ENCODE data around the gene SH3TC1. TPM values are rescaled to one million over a fixed set of nuclear protein-coding genes. Genes with fewer than 3 reads are reported as not detected.

SH3TC1 gene
- total RNA-seq, 4 donors from 2014 or later, result 10.1 to 15.9 (median 11.1) TPM

DNA sequence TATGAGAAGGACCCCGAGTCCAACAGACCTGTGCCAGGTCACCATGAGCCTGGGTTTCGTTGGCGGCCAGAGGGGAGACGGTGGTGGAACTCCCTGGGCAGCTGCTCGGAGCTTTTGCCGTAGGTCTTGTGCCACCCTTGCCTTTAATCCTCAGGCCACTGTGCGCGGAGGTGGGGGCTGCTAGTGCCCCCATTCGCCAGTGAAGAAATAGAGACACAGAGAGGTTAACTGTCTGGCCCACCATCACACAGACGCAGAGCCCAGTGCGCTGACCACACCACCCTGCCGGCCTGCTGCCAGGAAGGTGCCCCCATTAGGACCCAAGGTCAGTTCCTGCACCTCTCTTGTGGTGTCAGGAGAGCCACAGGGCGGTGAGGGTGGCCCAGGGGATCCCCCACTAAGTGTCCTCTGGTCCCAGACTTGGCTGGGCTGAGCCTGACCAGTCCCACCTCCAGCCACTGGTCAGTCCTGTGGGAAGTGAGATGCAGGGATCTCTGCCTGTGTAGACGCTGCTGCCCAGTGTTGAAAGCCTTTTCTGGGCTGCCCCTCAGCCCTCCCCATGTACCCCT is 42.2 kb downstream of the SH3TC1 start:
- whole genome bisulfite sequencing, 2 donors, result 90 to 96% methylated on average over 10 to 14 of the region's 14 CpGs
- no peak for DNase-seq (ENCODE audit: low spot score in 2 of 2)
- intact Hi-C loops (cut with DNase I; ENCODE audit: low total_unique reads), result loop anchor here (10.0 kb wide), 1 partner anchor 164 kb away; no protein-coding TSS in a partner anchor
- H3K4me3 ChIP-seq (ENCODE audit: low read depth, poor library complexity, severe bottlenecking), result no peak overlapping the region
- no peak for TF ChIP-seq CTCF (IDR thresholded peaks at IDR 0.05)
- no peak for TF ChIP-seq POLR2A (IDR thresholded peaks at IDR 0.05)

DNA sequence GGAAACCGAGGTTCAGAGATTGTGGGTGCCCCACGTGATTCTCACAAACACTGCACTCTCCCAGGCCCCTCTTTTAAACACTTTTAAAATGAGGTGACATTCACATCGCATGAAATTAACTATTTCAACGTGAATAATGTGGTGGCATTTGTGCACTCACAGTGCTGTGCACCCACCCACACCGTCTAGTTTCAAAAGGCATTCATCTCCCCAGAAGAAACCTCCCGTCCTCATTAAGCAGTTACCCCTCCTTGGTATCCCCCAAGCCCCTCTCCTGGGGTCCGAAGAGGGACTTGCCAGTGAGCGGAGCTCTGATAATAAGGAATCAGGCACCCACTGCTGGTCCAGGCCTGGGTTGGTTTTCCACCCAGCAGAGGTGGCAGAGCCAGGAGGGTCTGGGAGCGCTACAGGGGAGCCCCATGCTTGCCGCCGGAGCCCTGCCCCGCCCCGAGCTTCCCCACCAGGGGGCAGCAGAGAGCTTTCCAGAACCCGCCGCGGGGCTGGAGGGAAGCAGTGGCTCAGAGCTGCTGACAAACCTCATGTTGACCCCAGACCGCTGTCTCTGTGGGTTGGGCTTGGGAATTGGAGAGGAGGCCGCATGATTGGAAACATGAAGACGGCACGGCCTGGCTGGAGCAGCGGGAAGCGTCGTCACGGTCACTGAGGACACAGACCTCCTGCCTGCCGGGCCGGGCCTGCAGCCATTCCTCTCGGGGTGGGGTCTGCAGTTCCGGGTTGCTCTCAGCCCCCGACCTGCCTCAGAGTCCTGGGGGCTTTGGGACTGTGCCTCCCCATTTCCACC is 43.0 kb downstream of the SH3TC1 start:
- intact Hi-C loops (cut with DNase I; ENCODE audit: low total_unique reads), result loop anchor here (10.0 kb wide), 1 partner anchor 163 kb away; no protein-coding TSS in a partner anchor
- peak; percentile 87 to 97 for DNase-seq (ENCODE audit: low spot score in 2 of 2)
- peak in 1 of 3 donors; percentile 83 for TF ChIP-seq CTCF (IDR thresholded peaks at IDR 0.05)
- no peak for TF ChIP-seq POLR2A (IDR thresholded peaks at IDR 0.05)
- H3K4me3 ChIP-seq (ENCODE audit: low read depth, poor library complexity, severe bottlenecking), result no peak overlapping the region
- 33 to 43% methylated on average over 25 to 29 of the region's 29 CpGs for WGBS, 2 donors

GRCh38 chr4:8242782-8243560 is 43.9 kb downstream of the SH3TC1 start:
- no peak for TF ChIP-seq CTCF (IDR thresholded peaks at IDR 0.05)
- no peak for TF ChIP-seq POLR2A (IDR thresholded peaks at IDR 0.05)

DNA sequence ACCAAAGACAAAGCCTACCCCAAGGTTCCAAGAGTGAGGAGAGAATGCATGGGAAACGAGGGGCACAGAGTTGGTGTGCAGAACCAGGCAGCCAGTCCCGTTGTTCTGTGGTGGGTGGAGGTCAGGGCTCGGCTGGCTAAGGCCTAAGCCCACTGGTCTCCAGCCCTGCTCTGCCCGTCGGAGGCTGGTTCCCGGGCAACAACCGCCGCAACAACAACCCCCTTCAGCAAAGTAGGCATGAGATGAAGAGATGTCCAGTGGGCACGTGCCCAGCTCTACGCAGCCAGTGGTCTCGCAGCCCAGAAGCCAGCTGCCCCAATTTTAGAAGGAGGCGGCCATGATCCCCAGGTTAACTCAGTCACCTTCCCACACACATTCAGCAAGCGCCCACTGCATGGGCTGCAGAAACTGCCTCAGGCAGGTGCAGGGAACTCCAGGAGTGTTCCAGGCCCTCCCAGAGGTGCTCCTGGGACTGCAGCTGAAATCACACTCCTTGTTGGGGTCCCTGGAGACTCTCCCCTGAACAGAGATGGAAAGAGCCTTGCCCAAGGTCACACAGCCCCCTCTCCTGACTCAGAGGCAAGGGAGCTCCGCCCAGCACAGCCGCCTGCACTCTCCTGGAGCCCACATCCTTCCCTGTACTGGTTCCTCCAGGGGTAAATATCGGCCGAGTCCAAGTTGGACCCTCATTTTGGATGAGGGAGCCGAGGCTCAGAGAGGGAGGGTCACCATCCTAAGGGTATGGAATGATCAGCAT is 45.1 kb downstream of the SH3TC1 start:
- TF ChIP-seq POLR2A (IDR thresholded peaks at IDR 0.05) (no peak), CTCF (IDR thresholded peaks at IDR 0.05) (no peak)
- 89 to 97% methylated on average over 14 to 18 of the region's 18 CpGs for WGBS, 2 donors
- no peak for DNase-seq (ENCODE audit: low spot score in 2 of 2)
- intact Hi-C loops (cut with DNase I; ENCODE audit: low total_unique reads), result loop anchor here (10.0 kb wide), 1 partner anchor 161 kb away; no protein-coding TSS in a partner anchor
- H3K4me3 ChIP-seq (ENCODE audit: low read depth, poor library complexity, severe bottlenecking), result no peak overlapping the region

More at GRCh38 chr4:8242782-8243560, 43.9 kb downstream of the SH3TC1 start:
- no peak for DNase-seq (ENCODE audit: low spot score in 2 of 2)
- intact Hi-C loops (cut with DNase I; ENCODE audit: low total_unique reads), result loop anchor here (10.0 kb wide), 1 partner anchor 162 kb away; no protein-coding TSS in a partner anchor
- no peak overlapping the region for H3K4me3 ChIP-seq (ENCODE audit: low read depth, poor library complexity, severe bottlenecking)
- 78 to 83% methylated on average over 10 of the region's 10 CpGs for WGBS, 2 donors

DNA sequence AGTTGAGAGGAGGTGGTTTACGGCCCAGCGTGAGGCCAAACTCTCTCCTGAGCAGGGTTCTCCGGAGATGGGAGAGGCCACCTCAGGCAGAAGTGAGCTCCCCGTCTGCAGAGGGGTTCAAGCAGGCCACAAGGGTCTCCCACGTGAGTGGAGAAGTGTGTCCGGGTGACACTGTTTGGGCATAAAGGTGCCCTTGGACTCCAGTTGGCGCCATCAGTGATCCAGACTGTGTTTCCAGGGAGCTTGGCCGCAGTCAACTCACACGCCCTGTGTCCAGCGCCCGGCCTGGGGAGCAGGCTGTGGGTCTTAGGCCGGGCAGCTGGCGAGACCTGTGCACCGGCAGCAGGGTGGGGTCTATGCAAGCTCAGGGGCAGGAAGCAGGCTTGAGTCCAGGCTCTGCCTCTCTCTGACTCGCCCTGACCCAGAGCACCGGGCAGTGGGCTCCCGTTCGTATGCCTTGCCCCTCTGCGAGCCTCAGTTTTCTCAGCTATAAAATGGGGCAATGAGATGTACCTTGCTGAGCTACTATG is 45.9 kb downstream of the SH3TC1 start:
- intact Hi-C loops (cut with DNase I; ENCODE audit: low total_unique reads), result loop anchor here (10.0 kb wide), 1 partner anchor 160 kb away; no protein-coding TSS in a partner anchor
- no peak for TF ChIP-seq POLR2A (IDR thresholded peaks at IDR 0.05)
- TF ChIP-seq CTCF (IDR thresholded peaks at IDR 0.05), result no peak
- WGBS, 2 donors, result 93 to 94% methylated on average over 13 to 19 of the region's 19 CpGs
- DNase-seq (ENCODE audit: low spot score in 2 of 2), result no peak
- H3K4me3 ChIP-seq (ENCODE audit: low read depth, poor library complexity, severe bottlenecking), result no peak overlapping the region
